NCI-H526 treated with DMSO at 0.1 percent for 48 hours (cell line): ENCODE measurements around the gene KAT6B.

ENCODE experiments used
- DNase-seq: peaks from one replicate; lab custom pipeline; 2025; lab: John Stamatoyannopoulos, UW

KAT6B gene

DNA sequence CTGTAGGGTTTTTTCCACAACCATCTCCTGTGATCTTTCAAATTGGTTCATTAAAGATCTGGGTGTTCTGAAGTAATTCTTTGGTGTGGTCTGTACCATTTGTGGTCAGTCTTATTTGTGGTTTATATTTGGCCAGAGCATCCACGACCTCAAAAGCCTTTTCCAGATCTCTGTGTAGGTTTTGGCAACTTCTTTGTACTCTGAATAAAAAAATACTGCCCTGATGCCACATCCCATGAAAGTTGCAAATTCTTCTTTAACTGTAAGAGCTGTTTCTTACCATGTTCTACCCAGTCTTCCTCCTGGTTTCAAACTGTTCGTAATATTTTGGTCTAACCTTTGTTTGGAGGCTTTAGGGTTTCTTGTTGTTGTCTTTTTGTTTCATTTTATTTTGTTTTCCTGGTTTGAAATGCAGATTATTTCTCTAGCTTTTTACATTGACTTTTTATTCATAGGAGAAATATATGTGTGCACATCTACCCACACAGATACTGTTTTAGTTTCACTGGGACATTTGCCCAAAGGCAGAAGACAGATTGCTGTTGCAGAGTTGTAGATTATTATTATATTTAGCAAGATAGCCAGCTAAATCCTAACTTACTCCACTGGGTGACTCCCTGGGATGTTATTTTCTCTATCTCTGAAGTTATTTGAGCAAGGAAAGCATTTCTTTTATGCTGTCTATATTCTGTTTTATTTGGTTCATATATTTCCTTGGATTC lies 161.8 kb downstream of the KAT6B start:
- DNase-seq: no peak

DNA sequence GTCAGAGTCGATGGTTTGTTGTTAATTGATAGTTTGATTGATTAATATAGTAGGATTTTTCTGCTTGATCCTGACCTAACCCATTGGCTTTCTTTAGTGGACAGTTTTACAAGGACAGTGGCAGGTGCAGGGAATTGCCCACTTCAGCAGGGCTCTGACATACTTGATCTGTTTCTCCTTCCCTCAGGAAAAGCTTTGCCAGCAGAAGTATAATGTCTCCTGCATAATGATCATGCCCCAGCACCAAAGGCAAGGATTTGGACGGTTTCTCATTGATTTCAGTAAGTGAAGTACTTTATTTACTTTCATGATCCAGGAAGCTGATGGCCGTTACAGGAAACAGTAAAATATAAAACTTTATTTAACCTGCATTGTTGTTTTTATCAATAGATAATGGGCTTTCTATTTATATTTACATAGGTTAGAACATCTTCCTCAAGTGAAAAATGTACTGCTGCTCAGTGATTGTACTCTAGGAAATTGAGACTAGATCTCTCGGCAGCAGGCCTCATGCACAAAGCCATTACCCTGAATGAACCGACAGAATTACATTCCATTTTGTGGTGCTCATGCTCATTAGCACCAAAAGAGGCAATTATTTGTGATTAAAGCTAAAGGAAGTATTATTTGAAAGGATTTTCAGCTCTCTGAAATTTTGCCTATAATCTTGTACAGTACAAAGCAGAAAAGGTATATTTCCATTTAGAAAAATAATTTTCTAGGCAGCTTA lies 162.6 kb downstream of the KAT6B start:
- DNase-seq: no peak

DNA sequence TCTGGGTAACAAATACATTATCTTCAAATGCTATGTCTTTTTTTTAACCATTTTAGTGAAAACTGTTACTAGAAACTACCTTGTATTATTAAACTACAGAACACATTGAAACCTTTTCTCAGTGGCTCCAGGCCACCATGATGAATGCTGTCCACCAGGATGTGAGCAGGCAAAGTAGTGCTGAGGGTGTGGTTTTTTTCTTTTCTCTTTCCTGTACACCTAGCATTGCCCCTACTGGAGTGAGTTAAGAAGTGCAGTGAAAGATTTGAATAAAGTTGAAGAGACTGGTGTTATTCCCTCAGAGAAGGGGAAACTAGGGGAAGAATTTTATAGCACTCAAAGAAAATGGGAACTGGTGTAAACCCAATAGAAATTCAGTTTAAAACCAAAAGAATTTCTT lies 165.0 kb downstream of the KAT6B start:
- DNase-seq: no peak

DNA sequence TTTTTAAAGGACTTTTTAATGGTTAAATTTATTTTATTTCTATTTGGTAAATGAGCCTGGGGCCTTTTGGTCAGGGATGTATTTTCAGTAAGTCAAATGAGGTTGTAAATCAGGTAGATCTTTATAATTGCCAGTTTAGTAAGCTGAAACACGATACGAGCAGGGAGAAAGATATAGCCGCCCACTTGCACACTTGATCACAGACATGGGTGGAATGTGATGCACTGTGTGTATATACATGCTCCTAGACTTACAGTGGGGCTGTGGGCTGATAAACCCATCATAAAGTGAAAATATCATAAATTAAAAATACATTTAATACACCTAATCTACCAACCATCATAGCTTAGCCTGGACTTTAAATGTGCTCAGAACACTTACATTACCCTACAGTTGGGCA lies 165.7 kb downstream of the KAT6B start:
- no peak for DNase-seq

DNA sequence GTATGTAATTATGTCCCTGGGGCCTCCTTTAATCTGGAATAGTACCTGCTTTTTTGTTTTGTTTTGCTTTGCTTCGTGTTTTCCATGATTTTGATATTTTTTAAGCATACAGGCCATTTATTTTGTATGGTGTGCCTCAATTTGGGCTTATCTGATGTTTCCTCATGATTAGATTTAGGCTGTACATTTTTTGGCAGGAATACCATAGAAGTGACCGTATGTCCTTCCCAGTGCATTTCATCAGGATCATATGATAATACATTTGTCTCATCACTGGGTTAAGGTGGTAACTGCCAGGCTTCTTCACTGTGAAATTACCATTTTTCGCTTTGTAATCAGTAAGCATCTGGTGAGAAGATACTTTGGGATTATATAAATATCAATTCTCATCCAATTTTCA lies 167.2 kb downstream of the KAT6B start:
- DNase-seq: no peak

DNA sequence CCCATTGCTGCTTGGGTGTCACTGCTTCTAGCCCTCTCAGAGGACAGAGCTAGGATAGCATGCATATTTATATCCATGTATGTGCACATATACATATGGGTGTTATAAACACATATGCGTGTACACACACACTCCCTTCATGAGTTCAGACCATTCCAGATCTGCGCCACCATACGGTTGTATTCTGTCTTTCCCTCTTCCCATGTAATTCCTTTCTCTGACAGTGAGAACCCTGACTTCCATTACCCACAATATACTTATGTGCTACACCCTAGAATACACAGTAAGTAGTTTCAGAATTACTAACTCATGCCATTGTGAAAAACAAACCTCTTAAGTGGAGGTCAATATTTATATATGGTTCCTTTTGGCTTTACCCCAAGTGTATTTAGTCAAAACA lies 168.5 kb downstream of the KAT6B start:
- DNase-seq: no peak

DNA sequence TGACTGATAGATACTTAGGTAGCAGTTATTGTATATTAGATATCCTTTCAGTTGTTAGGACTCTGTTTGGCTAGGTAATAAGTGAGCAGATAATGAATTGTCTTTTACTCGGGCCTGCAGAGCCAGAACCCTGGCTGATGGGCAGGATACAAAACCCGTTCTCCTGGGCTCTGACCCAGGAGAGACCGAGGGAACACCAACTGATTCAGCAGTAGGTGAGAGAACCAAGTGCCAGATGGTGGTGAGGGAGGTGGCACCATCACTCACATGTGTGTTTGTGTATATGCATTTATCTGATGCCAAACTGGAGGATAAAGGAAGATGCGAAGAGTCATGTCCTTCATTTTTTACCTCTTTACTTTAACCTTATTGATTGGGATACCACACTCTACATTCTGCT lies 169.4 kb downstream of the KAT6B start:
- DNase-seq: no peak

DNA sequence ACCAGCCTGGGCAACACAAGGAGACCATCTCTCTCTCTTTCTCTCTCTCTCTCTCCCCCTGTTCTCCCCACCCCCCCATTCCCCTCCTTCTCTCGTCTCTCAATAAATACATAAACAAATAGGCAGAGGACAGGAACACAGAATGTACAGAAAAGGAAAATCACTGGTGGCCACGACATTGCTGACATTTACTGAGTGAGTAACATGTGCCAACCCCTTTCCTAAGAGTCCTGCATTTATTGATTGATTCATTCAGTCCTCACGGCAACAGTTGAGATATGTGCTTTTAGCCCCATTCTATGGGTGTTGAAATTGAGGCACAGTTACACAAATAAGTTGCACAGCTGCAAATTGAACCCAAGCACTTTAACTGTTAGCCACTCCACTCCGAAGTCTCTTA lies 170.8 kb downstream of the KAT6B start:
- no peak for DNase-seq

DNA sequence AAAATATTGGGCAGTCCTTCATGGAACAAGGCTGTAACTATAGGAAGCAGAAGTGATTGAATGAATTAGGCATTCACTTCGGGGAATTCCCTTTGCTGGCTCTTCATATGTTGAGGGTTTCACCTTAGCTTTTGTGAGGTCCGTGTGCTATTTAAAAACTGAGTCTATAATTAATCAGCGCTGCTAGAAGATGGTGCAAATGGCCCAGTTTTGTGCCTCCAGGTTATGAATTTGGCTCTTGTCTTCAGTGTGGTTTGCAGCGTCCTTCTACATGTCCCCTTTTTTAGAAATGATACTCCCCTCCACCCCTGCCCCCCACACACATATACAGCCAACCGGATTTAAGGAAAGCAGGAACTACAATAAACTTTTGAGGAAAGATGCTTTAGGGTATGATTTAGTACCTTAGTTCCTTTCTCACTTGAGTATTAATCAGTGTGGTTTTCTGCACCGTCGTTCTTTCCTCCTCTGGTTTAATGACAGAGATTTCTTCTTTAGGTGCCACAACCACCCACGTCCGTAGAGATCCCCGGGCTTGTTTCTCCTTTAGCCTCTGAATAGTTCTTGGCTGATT lies 174.4 kb downstream of the KAT6B start:
- no peak for DNase-seq

DNA sequence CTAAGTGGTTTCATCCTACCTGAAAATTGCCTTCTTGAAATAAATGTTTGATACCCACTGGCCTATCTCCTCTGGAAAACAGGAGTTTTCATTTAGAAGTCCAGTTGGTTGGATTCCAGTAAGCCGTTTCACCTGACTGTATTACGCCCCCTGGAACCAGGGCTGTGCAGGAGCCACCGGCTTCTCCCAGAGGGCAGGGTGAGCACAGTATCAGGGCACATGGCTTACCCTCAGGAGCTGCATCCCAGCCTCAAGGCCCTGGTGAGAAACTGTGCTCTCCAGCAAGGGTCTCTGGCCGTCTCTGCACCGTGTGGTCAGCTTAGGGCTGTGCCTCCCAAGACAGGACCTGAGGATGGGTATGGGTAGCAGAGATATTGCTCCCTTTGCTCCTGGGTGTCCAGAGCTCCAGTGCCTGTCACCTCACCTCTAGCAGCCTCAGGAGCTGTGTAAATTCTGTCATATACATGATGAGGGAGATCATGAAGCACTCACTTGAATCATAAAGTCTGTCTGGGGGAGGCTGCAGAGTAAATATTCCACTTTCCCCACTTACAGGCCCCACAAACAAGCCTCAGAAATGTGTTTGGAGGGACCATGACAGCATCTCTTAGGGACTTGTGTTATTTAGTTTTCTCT lies 175.4 kb downstream of the KAT6B start:
- no peak for DNase-seq

DNA sequence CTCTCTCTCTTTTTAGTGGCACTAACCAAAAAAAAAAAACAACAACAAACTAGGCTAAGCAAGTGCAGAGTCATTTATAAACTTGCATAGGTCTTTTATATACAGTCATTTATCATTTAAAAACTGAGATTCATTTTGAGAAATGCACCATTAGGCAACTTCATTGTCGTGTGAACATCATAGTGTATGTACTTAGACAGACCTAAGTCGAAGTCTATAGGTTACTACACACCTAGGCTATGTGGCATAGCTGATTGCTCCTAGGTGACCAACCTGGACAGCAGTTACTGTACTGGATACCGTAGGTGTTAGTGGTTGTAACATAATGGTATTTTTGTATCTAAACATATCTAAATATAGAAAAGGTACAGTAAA lies 175.9 kb downstream of the KAT6B start:
- DNase-seq: no peak

DNA sequence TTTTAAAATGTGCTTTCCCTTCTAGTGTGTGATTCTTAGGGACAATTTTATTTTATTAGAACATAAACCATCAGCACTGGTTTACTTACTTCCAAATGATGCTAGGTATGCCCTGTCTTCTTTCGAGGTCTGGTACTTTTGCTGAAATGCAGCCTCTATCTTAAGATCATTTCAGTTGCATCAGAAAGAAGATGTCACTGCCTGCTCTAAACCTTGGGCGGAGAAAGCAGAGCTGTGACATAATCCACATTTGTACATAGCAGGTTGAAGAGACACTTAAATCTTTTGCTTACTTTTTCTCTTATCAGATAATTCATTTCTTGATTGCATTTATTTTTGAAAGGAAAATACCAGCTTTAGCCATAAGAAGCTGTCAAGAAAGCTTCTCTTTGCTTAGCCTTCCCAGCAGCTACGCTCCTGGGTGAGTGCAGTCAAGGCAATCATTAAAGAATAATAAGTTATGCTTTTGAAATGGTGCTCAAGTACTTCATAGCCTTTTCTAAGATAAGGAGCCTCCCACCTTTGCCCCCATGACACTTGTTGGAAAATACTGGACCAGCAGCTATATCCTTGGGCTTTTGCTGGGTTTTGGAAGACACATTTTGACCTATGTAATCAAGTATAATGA lies 176.7 kb downstream of the KAT6B start:
- no peak for DNase-seq

DNA sequence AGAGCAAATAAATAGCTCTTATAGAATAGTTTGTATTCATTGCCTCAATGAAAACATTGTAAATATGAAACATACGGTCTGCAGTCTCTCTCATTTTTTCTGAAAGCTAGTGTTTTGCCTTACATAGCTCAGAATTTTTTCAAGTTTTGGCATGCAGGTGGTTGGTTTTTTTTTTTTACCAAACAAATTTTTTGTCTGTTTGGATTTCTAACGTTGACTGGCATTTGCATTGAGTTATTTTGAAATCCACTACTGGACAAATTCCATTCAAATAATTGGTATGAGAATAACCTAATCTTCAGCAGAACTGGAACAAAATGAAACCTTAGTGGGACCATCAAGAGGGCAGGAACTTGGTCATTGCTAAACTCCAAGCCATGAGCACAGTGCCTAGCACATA lies 177.5 kb downstream of the KAT6B start:
- DNase-seq: no peak

DNA sequence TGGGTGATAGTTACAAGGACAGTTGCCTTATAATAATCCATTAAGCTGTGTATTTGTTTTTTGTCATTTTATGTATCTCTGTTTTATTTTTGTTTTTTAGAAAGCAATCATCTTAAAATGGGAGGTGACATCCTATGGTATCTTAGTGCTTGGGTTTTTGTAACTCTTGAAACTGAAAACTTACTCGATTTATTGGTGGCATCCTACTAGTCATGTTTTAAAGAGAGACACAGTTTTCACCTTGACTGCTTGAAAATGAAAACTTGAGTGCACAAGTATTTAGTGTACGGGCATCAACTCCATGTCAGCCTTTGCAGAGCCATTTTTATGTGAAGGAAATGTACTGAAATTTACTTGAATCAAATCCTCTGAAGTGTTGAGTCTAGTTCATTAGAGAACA lies 181.2 kb downstream of the KAT6B start:
- no peak for DNase-seq

DNA sequence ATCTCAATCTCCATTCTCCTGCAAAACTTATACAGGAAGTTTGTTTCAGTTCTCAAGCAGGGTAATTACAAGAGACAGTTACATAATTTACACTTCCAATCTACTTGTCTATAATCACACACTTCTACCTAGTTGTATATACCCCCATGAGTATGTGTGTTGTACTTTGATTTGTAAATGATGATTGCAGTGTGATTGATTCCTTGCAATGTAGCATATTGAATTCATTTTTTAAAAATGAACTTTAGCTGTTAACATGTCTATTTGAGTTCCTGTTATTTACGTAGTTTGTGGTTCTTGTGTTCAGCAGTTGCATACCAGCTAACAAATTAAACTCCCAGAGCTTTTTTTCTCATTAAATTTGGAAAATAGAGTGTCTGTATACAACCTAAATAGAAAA lies 182.6 kb downstream of the KAT6B start:
- DNase-seq: no peak

DNA sequence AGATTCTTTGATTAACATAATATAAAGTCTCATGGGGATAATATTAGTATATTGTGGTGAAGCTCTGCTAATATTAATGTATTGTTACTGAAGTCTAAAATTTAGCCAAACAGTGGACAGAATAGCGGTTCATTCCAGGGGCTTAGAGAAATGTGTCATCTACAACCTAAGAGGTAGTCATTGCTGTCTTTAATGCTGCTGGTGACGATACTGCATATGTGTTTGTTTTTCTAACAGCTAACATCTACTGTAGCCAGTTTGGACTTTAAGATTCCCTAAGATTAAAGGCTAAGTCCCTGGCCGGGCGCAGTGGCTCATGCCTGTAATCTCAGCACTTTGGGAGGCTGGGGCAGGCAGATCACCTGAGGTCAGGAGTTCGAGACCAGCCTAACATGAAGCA lies 183.0 kb downstream of the KAT6B start:
- DNase-seq: no peak

DNA sequence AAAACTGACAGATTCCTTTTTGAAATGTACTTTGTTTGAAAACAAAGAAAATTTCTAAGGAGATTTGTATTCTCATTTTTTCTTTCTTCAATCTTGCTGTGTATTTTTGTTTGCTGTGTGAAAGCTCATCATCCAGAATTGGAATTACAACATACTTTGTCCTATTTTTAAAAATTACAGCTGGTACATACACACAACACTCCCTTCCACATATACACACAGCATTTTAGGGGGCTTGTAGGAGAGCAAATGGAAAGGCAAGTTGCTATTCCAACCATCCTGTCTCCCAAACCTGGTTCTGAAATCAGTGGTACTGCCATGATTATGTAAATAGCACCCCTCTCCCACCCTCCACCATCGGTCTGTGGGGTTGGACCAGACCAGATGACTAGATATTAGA lies 184.0 kb downstream of the KAT6B start:
- DNase-seq: no peak

DNA sequence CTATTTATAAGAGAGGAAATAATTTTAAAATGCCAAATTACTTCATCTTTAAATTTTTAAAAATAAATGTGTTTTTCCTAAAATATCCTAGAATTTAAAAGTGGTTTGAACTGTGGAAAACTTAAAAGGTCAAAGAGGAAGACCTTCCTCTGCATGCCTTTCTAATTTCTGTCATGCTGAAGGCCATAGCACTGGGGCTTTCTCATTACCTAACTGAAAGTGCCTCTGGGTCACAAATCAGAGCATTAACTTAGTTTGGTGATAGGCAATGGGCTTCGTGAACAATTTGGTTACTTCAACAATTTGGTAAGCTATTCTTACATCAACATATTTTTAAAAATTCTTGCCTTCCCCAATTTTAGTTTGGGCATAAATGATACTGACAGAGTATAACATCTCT lies 184.8 kb downstream of the KAT6B start:
- DNase-seq: no peak

DNA sequence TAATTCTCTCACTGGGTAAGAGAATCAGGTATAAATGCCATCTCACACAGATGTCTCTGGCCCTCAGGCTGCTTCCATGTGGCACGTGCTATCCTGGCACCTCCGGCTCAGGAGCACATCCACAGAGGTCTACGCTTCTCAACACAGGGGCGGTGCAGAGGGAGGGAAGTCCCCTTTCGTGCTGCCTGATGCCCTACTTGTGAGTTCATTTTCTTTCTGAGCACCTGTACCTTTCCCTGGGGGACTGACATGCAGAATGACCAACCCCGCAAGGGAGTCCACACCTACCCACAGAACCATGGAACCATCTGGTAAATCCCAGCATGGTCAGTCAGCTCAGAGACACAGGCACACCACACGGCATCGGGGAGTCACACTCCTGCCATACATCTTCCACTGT lies 186.1 kb downstream of the KAT6B start:
- no peak for DNase-seq

DNA sequence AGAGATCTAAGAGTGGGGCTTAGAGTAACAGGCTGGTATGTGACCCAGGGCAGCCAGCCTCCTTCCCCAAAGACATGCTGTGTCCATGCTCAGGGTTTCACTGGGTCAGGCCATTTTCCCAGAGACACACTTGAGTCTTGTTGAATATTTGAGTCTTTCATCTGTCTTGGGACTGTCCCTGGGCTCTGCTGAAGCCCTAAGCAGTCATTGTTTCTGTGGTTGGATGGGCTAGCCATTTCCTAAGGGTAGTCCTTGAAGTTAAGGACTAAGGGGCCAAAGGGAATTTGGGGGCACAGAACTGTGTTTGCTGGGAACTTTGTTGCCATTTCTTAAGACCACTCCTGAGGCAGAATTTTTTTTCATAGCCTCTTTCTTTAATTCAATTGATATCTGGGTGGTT lies 186.6 kb downstream of the KAT6B start:
- no peak for DNase-seq

DNA sequence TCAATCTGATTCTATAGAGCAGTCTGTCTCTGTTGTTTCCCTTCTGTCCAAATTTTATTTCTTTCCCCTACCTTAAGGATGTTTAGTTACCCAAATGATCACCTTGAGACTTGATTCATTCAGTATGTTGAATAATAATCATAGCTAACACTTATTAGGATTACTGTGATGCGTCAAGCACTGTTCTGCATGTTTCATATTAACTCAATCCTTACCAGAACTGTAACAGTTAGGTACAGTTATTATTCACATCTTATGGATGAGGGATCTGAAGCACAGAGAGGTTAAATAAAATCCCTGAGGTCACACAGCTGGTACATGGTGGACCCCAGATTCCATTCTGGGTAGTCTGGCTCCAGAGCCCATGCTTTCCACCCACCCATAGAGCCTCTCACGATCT lies 187.1 kb downstream of the KAT6B start:
- DNase-seq: no peak

DNA sequence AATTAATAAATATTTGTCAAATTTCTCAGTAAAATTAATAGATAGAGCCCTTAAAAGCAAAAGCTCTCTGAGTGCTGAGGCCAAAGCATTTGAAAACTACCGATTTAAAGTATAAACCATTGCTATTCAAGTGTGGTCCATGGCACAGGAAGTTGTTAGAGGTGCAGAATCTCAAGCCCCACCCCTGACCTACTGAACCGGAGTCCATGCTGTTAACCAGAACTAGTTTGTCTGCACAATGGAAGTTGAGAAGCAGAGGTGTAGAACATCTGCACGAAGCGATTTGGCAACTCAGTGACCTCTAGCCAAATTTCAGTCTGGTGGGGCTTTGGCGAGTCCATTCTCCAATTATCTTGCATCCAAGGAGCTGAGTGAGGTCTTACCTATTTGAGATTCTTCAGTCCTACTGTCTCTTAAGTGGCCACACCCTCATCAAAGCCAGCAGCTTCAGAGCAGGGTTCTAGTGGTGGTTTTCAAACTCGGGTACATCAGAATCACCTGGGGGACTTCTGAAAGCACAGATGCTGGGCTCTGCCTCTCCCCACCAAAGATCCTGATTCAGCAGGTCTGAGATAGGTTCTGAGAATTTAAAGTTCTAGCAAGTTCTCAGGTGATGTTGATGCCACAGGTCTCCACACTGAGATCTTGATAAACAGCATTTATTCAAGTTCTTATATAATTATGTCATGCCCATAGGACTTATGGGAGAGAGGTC lies 188.3 kb downstream of the KAT6B start:
- DNase-seq: no peak
